Measurements from ENCODE around the gene CALM3. TPM values are rescaled to one million over a fixed set of nuclear protein-coding genes. Genes with fewer than 3 reads are reported as not detected.
A peak's percentile ranks its signal among the peaks of the same experiment; 100 is the strongest.

Gene CALM3
- total RNA-seq, 2 donors from 2014 or later = 160 to 236 TPM

DNA sequence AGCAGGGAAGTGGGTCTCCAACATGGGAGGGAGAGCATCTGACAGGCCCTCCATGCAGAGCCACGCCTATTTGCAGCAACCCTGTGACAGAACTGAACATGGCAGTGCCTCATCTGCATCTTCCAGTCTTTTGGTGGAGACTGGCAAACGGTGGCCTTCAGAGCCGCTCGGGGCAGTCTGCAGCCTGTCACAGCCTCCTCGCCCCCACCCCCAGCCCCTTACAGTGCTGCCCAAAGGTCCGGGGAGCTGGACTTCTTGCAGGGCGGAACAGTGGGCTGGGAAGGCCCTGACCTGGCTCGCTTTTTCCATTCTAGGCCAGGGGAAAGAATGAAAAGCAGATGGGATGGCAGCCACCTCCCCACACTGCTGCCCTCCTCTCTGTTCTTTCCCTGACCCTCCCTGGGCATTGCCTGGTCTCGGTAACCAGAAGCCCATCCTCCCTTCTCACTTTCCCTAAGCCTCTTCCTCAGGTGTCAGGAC is 2.7 kb downstream of the CALM3 start:
- no peaks in the 10 kb centered on the region for H3K9me3 ChIP-seq (ENCODE audit: control insufficient read depth, low read length, poor library complexity, severe bottlenecking)
- Mint-ChIP-seq H3K4me1 (peaks cover 32% of the 10 kb centered on the region), H3K27me3 (no peaks in the 10 kb centered on the region), H3K36me3 (ENCODE audit: low read depth) (peaks cover 11% of the 10 kb centered on the region), H3K27ac (peak overlapping the region; percentile 99), H3K4me3 (peak overlapping the region; percentile 96)
- DNase-seq = no peak
- no peak for ATAC-seq

DNA sequence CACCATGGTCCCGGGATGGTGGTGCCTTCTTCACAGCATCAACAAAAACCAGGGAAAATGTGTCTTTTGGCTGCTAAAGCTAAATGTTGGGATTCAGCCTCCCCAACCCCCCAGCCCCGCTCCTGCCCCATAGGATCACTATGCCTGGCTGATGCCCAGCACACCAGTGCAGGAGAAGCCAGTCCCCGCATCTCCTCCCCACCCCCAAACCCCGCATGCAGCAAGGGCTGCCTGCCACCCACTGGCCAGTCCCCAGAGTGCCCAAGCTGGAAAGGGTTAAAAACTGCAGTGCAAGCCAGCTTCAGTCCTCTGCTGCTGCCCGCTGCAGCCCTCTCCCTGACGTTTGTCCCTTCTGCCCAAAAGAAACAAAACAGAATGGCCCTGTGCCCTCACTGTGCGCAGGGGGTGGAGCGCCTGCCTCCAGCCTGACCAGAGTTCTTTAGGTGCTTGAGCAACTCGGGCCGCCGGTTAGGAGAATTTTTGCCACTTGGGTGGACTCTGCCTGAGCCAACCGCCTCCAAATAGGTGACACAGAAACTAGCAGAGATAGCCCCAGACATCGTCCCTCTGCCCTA is 3.7 kb downstream of the CALM3 start:
- Mint-ChIP-seq H3K4me1 (peaks cover 37% of the 10 kb centered on the region), H3K27me3 (no peaks in the 10 kb centered on the region), H3K27ac (no peak overlapping the region), H3K36me3 (ENCODE audit: low read depth) (peaks cover 17% of the 10 kb centered on the region), H3K4me3 (no peak overlapping the region)
- ATAC-seq = no peak
- no peaks in the 10 kb centered on the region for H3K9me3 ChIP-seq (ENCODE audit: control insufficient read depth, low read length, poor library complexity, severe bottlenecking)
- DNase-seq = no peak

DNA sequence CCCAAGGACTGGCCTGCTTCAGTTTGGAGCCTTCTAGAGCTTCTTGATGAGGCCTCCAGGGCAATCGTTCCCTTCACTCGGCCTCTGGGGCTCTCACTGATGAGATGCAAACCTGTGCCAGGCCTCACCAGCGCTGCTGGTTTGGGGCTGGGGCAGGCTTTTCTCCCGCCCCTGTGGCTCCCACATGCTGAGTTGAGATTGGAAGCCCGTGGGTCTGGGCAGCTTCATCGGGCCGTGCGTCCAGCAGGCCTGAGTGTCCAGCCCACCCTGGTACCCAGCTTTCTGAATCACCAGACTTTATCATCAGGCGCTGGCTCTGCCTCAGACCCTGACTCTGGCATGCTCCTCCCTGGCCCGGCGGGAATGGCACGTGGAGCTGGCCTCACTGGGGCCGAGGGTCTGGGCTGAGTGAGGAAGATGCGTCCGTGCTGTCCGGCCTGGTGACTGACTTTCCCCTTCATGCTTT is 4.3 kb downstream of the CALM3 start:
- no peaks in the 10 kb centered on the region for H3K27me3 Mint-ChIP-seq
- DNase-seq = no peak
- ATAC-seq = no peak
- peaks cover 18% of the 10 kb centered on the region for H3K36me3 Mint-ChIP-seq (ENCODE audit: low read depth)
- peaks cover 35% of the 10 kb centered on the region for H3K4me1 Mint-ChIP-seq
- no peak overlapping the region for H3K27ac Mint-ChIP-seq
- H3K4me3 Mint-ChIP-seq = no peak overlapping the region
- no peaks in the 10 kb centered on the region for H3K9me3 ChIP-seq (ENCODE audit: control insufficient read depth, low read length, poor library complexity, severe bottlenecking)

DNA sequence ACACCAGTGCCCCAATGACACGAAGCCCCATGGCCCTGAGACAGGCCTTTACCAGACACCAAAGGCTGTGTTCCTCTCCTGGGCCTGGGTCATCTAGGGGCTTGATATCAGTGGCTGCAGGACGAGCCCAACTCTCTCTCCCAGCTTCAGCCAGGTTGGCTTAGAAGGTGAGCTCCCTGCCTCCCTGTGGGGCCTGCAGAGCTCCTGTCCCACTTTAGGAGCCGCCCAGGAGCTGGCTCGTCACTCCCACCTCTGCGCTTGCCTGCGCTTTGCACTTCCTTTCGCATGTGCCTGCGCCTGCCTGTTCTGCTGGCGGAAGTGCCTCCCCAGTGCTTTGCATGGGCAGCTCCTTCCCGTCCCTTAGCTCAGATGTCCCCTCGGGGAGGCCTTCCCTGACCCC is 4.9 kb downstream of the CALM3 start:
- Mint-ChIP-seq H3K36me3 (ENCODE audit: low read depth) (peaks cover 15% of the 10 kb centered on the region), H3K4me1 (peaks cover 38% of the 10 kb centered on the region), H3K27ac (no peak overlapping the region), H3K4me3 (no peak overlapping the region), H3K27me3 (no peaks in the 10 kb centered on the region)
- ATAC-seq = no peak
- DNase-seq = no peak
- no peaks in the 10 kb centered on the region for H3K9me3 ChIP-seq (ENCODE audit: control insufficient read depth, low read length, poor library complexity, severe bottlenecking)

DNA sequence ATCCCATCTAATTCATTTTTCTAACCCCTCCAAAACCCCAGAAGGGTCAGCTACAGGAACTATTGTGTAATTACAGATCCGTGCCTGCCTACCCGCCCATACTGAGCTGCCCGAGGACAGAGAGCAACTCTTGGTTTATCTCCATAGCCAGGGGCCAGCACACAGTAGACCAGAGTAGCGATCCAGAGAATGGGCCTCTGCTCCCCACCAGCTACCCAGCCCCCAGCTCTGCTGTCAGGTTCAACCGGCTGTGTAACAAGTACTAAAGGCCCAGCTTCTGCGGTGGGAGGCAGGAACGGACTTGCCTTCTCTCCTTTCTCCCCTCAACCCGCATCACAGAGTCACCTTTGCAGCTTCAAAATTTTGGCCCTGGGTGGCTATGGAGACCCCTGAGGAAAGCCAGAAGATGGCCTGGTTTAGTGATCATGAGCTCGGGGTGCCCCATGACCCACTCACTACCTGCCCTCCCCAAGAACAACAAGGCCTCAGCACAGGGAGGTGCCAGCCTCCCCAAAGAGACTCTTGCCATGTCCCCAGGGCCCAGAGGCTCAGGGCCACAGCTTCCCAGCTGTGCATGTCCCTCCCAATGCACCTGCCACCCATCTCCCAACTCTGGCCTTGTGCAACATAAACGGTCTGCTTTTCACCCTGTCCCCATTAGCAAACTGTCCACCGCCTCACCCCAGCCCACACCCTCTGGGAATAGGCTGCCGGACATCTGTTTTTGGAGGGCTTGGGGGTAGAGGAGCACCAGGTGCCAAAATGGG is 5.7 kb downstream of the CALM3 start:
- peak overlapping the region; percentile 32 for H3K27ac Mint-ChIP-seq
- DNase-seq (no peak), ATAC-seq (no peak)
- no peak overlapping the region for H3K4me3 Mint-ChIP-seq
- peaks cover 15% of the 10 kb centered on the region for H3K36me3 Mint-ChIP-seq (ENCODE audit: low read depth)
- H3K9me3 ChIP-seq (ENCODE audit: control insufficient read depth, low read length, poor library complexity, severe bottlenecking) = no peaks in the 10 kb centered on the region
- H3K27me3 Mint-ChIP-seq = no peaks in the 10 kb centered on the region
- H3K4me1 Mint-ChIP-seq = peaks cover 47% of the 10 kb centered on the region

DNA sequence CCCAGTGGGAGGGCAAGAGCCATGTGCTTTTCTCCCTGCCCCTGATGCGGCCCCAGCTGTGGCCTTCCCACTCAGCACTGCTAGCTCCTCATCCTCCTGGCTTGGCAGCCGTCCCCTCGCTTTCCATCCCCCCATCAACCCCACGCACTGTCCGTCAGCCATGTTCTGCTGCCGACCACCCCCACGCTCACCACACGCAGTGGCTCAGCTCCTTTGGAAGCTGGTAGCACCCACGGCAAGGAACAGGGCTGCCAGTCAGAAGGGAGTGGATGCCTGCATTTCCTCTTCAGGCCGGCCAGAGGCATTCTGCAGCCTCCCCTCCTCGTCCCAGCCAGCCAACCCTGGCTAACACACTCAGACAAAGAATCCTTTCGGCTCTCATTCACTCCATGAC is 6.3 kb downstream of the CALM3 start:
- no peak for ATAC-seq
- peaks cover 47% of the 10 kb centered on the region for H3K4me1 Mint-ChIP-seq
- H3K27me3 Mint-ChIP-seq = no peaks in the 10 kb centered on the region
- DNase-seq = no peak
- H3K9me3 ChIP-seq (ENCODE audit: control insufficient read depth, low read length, poor library complexity, severe bottlenecking) = no peaks in the 10 kb centered on the region
- H3K4me3 Mint-ChIP-seq = no peak overlapping the region
- peak overlapping the region; percentile 32 for H3K27ac Mint-ChIP-seq
- H3K36me3 Mint-ChIP-seq (ENCODE audit: low read depth) = peaks cover 11% of the 10 kb centered on the region

DNA sequence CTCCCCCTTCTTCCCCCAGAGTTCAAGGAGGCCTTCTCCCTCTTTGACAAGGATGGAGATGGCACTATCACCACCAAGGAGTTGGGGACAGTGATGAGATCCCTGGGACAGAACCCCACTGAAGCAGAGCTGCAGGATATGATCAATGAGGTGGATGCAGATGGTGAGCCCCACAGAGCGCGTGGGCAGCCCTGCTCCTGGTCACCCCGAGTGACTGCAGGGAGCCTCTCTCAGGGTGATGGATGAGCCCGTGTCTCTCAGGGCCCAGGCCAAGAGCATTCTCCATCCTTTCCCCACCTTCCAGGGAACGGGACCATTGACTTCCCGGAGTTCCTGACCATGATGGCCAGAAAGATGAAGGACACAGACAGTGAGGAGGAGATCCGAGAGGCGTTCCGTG is 7.0 kb downstream of the CALM3 start:
- H3K27ac Mint-ChIP-seq = no peak overlapping the region
- H3K4me3 Mint-ChIP-seq = no peak overlapping the region
- DNase-seq = no peak
- no peak for ATAC-seq
- peaks cover 43% of the 10 kb centered on the region for H3K4me1 Mint-ChIP-seq
- H3K9me3 ChIP-seq (ENCODE audit: control insufficient read depth, low read length, poor library complexity, severe bottlenecking) = no peaks in the 10 kb centered on the region
- H3K27me3 Mint-ChIP-seq = no peaks in the 10 kb centered on the region
- peaks cover 11% of the 10 kb centered on the region for H3K36me3 Mint-ChIP-seq (ENCODE audit: low read depth)

DNA sequence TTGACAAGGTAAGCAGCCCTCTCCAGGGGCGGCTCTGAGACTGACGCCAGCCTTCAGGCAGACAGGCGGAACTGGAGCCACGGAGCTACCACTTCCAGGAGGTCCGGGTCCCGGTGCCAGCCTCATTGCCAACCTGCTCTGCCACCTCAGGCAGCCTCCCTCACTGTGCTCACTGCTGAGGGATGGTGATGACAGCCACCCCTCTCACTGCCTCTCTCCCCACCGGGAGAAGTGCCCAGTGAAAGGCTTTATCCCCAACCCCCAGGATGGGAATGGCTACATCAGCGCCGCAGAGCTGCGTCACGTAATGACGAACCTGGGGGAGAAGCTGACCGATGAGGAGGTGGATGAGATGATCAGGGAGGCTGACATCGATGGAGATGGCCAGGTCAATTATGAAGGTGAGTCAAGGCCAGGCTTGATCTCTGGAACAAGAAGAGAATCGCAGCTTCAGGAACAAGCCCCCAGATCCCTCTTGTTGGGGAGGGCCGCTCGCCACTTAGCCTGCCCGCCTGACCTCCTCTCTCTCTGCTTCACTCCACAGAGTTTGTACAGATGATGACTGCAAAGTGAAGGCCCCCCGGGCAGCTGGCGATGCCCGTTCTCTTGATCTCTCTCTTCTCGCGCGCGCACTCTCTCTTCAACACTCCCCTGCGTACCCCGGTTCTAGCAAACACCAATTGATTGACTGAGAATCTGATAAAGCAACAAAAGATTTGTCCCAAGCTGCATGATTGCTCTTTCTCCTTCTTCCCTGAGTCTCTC is 7.6 kb downstream of the CALM3 start:
- H3K9me3 ChIP-seq (ENCODE audit: control insufficient read depth, low read length, poor library complexity, severe bottlenecking) = no peaks in the 10 kb centered on the region
- H3K4me1 Mint-ChIP-seq = peaks cover 39% of the 10 kb centered on the region
- no peak overlapping the region for H3K4me3 Mint-ChIP-seq
- DNase-seq (no peak), ATAC-seq (no peak)
- H3K36me3 Mint-ChIP-seq (ENCODE audit: low read depth) = peaks cover 11% of the 10 kb centered on the region
- no peaks in the 10 kb centered on the region for H3K27me3 Mint-ChIP-seq
- H3K27ac Mint-ChIP-seq = peak overlapping the region; percentile 87

DNA sequence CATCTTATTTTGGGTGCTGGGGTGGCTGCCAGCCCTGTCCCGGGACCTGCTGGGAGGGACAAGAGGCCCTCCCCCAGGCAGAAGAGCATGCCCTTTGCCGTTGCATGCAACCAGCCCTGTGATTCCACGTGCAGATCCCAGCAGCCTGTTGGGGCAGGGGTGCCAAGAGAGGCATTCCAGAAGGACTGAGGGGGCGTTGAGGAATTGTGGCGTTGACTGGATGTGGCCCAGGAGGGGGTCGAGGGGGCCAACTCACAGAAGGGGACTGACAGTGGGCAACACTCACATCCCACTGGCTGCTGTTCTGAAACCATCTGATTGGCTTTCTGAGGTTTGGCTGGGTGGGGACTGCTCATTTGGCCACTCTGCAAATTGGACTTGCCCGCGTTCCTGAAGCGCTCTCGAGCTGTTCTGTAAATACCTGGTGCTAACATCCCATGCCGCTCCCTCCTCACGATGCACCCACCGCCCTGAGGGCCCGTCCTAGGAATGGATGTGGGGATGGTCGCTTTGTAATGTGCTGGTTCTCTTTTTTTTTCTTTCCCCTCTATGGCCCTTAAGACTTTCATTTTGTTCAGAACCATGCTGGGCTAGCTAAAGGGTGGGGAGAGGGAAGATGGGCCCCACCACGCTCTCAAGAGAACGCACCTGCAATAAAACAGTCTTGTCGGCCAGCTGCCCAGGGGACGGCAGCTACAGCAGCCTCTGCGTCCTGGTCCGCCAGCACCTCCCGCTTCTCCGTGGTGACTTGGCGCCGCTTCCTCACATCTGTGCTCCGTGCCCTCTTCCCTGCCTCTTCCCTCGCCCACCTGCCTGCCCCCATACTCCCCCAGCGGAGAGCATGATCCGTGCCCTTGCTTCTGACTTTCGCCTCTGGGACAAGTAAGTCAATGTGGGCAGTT is 8.6 kb downstream of the CALM3 start:
- peaks cover 11% of the 10 kb centered on the region for H3K36me3 Mint-ChIP-seq (ENCODE audit: low read depth)
- no peak for DNase-seq

DNA sequence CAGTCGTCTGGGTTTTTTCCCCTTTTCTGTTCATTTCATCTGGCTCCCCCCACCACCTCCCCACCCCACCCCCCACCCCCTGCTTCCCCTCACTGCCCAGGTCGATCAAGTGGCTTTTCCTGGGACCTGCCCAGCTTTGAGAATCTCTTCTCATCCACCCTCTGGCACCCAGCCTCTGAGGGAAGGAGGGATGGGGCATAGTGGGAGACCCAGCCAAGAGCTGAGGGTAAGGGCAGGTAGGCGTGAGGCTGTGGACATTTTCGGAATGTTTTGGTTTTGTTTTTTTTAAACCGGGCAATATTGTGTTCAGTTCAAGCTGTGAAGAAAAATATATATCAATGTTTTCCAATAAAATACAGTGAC is 9.3 kb downstream of the CALM3 start:
- peak overlapping the region; percentile 93 for H3K27ac Mint-ChIP-seq
- no peak overlapping the region for H3K4me3 Mint-ChIP-seq
- DNase-seq (no peak), ATAC-seq (no peak)
- peaks cover 11% of the 10 kb centered on the region for H3K36me3 Mint-ChIP-seq (ENCODE audit: low read depth)
- no peaks in the 10 kb centered on the region for H3K9me3 ChIP-seq (ENCODE audit: control insufficient read depth, low read length, poor library complexity, severe bottlenecking)
- no peaks in the 10 kb centered on the region for H3K27me3 Mint-ChIP-seq
- peaks cover 45% of the 10 kb centered on the region for H3K4me1 Mint-ChIP-seq

More for the DNA sequence above, 8.6 kb downstream of the CALM3 start:
- no peak for ATAC-seq
- Mint-ChIP-seq H3K27ac (peak overlapping the region; percentile 87), H3K27me3 (no peaks in the 10 kb centered on the region), H3K4me3 (no peak overlapping the region), H3K4me1 (peaks cover 45% of the 10 kb centered on the region)
- no peaks in the 10 kb centered on the region for H3K9me3 ChIP-seq (ENCODE audit: control insufficient read depth, low read length, poor library complexity, severe bottlenecking)

DNA sequence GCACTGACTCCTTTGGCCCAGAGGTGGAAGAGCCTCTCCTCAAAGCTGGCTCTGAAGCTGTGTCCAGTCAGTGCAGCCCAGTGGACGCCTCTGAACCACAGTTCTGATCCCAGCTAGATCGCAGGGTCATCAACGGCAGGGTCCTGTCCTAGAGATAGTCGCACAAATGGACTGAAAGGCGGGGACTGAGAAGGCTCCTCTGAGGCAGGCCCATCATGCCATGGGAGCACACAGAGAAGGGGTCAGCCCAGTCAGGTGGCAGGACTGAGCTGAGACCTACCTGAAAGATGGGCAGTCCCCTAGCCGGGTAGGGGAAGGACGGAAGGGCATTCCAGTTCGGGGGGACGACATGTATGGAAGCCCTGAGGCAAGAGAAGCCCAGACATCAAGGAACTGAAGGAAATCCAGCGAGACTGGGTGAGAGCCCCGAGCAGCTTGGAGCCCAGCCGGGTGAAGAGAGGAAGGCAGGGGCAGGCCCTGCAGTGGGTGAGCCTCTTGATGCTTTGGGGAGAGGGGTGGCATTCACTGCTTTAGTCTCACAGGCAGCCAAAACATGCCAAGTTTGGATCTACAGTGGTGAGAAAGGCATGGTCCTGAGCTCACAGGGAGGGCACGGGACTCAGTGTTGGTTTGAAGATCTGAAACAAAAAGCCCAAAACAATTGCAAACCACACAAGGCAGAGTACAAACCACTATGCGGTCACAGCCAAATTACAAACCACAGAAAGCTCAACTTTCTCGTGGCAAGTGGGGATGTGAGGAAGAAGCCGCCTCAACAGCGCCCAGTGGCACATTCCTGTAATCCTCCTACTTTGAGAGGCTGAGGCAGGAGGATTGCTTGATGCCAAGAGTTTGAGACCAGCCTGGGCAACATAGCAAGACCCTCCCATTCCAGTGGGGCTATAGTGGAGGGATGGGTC is 10.0 kb downstream of the CALM3 start:
- no peaks in the 10 kb centered on the region for H3K27me3 Mint-ChIP-seq
- ATAC-seq = peak; percentile 39
- peaks cover 48% of the 10 kb centered on the region for H3K4me1 Mint-ChIP-seq
- H3K27ac Mint-ChIP-seq = peak overlapping the region; percentile 93
- DNase-seq = no peak
- H3K9me3 ChIP-seq (ENCODE audit: control insufficient read depth, low read length, poor library complexity, severe bottlenecking) = no peaks in the 10 kb centered on the region
- H3K36me3 Mint-ChIP-seq (ENCODE audit: low read depth) = peaks cover 11% of the 10 kb centered on the region
- peak overlapping the region; percentile 79 for H3K4me3 Mint-ChIP-seq

DNA sequence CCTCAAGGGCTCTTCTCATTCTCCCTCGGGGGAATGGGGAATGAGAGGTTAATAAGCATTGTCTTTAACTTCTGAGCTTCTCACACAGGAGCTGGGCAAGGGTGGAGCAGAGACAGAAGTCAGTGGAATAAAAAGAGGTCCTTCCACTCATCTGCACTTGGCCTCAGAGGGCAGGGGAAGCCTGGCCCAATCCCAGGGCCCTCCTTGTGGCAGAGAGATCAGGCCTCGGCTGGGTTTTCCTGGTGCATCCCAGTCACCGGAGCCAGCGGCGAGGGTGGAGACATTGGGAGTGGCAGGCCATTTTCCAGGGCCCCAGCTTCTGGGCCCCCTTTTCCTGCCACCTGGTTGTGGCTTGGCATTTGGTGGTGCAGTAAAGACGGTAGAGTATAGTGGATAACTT is 10.6 kb downstream of the CALM3 start:
- DNase-seq (no peak), ATAC-seq (peak; percentile 19)
- H3K27ac Mint-ChIP-seq = peak overlapping the region; percentile 93
- H3K27me3 Mint-ChIP-seq = peaks cover 4% of the 10 kb centered on the region
- peaks cover 13% of the 10 kb centered on the region for H3K36me3 Mint-ChIP-seq (ENCODE audit: low read depth)
- H3K4me3 Mint-ChIP-seq = peak overlapping the region; percentile 79
- peaks cover 48% of the 10 kb centered on the region for H3K4me1 Mint-ChIP-seq
- no peaks in the 10 kb centered on the region for H3K9me3 ChIP-seq (ENCODE audit: control insufficient read depth, low read length, poor library complexity, severe bottlenecking)
